GM19240 (cell line): ENCODE measurements around the gene ANKRD53.
"Not testable (repeated sequence)": the region's sequence is repeated elsewhere in the genome, so short reads cannot be mapped to it uniquely, and the experiment has no call there.

Experiments
- DNase-seq: peaks from one replicate; pipeline ENCODE4 v3.0.0; 2011; ENCODE audit warnings: low spot score; ENCODE audit not compliant: insufficient read length

ANKRD53 gene

DNA sequence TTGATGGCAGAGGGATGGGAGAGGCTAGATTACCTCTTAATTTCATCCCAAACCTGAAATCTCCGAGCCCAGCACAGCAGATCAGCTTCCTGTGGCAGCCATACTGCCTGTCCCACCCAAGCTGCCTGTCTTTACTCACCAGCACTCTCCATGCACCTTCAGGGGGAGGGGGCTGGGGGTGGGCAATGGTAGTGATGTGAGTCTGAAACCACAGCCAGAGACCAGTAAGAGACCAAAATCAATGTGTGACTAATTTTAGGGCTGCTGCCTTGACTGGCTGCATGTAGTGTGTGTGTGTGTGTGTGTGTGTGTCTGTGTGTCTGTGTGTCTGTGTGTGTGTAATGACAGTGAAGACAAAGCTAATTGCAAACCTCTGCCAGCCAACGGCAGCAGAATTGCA lies 27.9 kb downstream of the ANKRD53 start:
- no peak for DNase-seq

DNA sequence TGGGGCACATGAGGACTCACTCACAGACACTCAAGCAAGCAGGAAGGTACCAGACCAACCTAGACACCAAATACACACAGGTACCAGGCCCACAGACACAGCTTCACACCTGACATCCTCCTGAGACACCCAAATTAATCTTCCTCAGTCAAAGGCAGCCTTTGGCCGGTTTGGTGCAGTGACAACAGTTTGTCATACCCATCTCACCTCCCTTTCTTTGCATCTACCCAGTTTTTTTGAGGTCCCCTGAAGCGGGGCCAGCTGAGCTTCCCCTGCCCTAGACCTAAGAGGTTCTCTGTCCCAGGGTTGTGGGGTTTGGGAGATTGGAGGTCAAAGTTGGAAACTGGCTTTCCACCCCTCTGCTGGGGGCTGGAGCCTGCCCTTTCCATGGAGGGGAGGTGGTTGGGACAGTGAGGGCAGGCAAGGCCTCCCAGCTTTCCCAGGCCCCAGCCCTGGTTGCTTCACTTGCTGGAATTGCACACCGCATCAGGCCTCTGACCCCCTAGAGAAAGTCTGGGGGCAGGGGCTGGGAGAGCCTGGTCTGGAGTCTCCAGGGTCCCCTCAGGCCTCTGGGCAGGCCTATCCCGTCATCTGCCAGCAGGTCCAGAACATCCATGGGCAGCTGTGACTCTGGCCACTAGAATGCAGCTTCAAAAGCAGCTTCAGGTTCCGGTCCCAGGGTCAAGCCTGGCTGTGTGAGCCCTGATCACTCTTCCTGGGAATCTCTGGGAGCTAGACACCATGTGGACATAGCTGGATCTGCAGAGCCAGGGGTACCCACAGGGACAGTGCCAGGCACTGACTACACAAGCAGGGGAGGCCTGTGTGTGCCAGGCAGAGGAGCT lies 28.7 kb downstream of the ANKRD53 start:
- DNase-seq: no peak

- no peak for DNase-seq
Measured at GRCh38 chr2:71008342-71008741, 29.9 kb downstream of the ANKRD53 start.

DNA sequence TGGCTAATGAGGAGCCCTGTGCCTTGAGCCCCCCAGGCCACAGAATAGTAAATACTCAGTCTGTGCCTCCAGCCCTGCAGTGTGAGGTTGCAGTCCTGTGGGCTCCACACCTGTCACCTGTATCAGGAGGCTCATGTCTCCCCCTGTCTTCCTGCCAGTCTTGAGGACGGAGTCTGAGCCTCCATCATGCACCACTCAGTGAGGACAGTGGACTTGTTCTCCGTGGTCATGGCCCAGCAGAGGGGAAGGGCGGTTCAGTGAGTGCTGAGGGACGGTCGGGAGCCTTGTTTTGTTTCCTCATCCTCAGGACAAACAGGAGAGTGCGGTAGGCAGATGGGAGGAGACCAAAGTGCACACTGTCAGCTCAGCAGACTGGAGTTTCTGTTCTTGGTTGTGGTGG lies 33.4 kb downstream of the ANKRD53 start:
- DNase-seq: not testable (repeated sequence)

DNA sequence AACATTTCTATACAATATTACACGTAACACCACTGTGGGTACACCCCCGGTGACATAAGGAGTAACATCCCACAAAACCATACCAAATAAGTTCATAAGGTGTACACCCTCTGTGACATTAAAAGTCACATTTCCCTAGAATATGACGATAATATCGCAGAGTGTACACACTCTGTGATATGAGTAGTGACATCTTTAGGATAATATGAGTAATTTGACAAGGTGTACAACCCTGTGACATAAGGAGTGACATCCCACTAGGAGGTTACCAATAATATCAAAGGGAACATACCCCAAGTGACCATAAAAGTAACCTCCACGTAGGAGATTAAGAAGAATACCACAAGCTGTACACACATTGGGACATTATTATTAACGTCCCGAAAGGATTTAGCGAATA lies 40.2 kb downstream of the ANKRD53 start:
- no peak for DNase-seq

- DNase-seq: not testable (repeated sequence)
Measured at GRCh38 chr2:71019989-71020388, 41.6 kb downstream of the ANKRD53 start.

DNA sequence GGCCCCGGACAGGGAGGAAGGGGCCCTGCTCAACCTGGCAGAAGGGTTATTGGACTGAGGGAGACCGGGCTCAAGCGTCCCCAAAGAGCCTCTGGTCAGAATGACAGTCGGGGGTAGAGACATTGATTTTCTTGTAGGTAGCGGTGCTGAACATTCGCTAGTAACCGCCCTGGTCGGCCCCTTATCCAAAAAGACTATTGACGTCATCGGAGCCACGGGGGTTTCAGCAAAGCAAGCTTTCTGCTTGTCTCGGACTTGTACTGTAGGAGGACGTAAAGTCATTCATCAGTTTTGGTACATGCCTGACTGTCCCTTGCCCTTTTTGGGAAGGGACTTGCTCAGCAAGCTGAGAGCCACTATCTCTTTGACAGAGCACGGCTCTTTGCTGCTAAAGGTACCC lies 43.0 kb downstream of the ANKRD53 start:
- DNase-seq: not testable (repeated sequence)

- not testable (repeated sequence) for DNase-seq
Measured at GRCh38 chr2:71023553-71024243, 45.3 kb downstream of the ANKRD53 start.
